Activated naive CD4-positive, alpha-beta T cell treated with anti-CD3 and anti-CD28 coated beads for 36 hours (primary cell): ENCODE measurements around the gene ZBTB7B. TPM values are rescaled to one million over a fixed set of nuclear protein-coding genes. Genes with fewer than 3 reads are reported as not detected.
A peak's percentile ranks its signal among the peaks of the same experiment; 100 is the strongest.
"Not testable (repeated sequence)": the region's sequence is repeated elsewhere in the genome, so short reads cannot be mapped to it uniquely, and the experiment has no call there.

Experiments used
- CTCF ChIA-PET: fragments of 350-600 bp; sonication (Branson Sonifier 250); formaldehyde crosslinking; loops from one replicate; lab custom pipeline; 2021; ENCODE audit warnings: antibody characterized with exemption; lab: Charles Lee
- DNase-seq: peaks from one replicate; pipeline ENCODE4 v3.0.0-alpha.2; 2020
- H3K27ac Mint-ChIP-seq: one replicate; pipeline ENCODE4 v1.8.0; 2021; ENCODE audit warnings: mild to moderate bottlenecking, mixed read lengths
- H3K27me3 Mint-ChIP-seq: one replicate; pipeline ENCODE4 v1.8.0; 2021; ENCODE audit warnings: low read depth, mixed read lengths
- H3K36me3 Mint-ChIP-seq: one replicate; pipeline ENCODE4 v1.8.0; 2021; ENCODE audit warnings: low read depth, mixed read lengths
- H3K4me1 Mint-ChIP-seq: one replicate; pipeline ENCODE4 v1.8.0; 2021; ENCODE audit warnings: low read depth, mixed read lengths
- H3K4me3 Mint-ChIP-seq: one replicate; pipeline ENCODE4 v1.8.0; 2021; ENCODE audit warnings: mild to moderate bottlenecking, moderate library complexity, mixed read lengths
- H3K9me3 Mint-ChIP-seq: one replicate; pipeline ENCODE4 v1.8.0; 2021; ENCODE audit warnings: mixed read lengths
- intact Hi-C: fragments of 100-400 bp; cut with micrococcal nuclease; formaldehyde crosslinking; loops from one replicate; pipeline ENCODE4 v1.15.1; 2023
- total RNA-seq, 2 experiments: library from RNA; stranded (reverse); gene quantifications; one replicate each; pipeline ENCODE4 v1.2.3, GENCODE V29; 2021

ZBTB7B gene
- total RNA-seq, 2 experiments from 2014 or later = 90.6 to 101 TPM

DNA sequence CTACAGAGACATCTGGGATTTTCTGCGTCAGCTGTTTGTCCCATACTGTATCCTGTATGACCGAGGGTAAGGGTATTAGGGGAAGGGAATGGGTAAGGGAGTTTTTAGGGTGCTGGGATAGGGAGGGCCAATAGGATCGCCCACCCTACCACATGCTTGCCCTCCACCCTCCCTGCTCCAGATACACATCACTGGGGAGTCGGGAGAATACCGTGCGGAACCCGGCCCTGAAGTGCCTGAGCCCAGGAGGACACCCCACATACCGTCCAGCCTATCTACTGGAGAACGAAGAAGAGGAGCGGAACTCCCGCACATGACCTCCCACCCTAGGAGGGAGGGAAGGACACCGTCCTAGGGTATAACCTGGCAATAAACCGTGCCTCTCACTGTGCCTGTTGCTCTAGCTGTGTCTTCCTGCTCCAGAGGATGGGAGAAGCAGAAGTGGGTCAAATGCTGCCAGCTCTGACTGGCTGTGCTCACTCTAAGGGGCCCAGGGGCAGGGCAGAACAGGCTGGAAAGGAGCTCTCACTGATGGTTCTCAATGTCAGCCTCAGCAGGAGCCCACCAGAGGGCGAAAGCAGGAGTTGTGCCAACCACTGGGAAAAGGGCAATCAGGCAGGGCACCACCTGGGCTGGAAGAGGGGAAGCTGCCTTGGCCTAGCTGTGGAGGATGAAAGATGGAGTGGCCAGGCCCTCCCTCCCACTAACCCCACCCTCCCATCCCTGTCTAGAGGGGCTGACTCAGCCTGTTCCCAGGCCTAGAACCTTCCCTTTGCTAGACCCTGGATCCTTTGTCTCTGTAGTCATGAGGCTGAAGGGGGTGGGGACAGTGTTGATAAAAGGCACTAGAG is 9.7 kb upstream of the ZBTB7B start:
- no peak overlapping the region for H3K27ac Mint-ChIP-seq
- intact Hi-C loops = no loop called here
- no peak for DNase-seq
- peaks cover 10% of the 10 kb centered on the region for H3K36me3 Mint-ChIP-seq
- H3K27me3 Mint-ChIP-seq = no peaks in the 10 kb centered on the region
- peaks cover 18% of the 10 kb centered on the region for H3K4me1 Mint-ChIP-seq
- no peak overlapping the region for H3K4me3 Mint-ChIP-seq
- H3K9me3 Mint-ChIP-seq = no peaks in the 10 kb centered on the region
- CTCF ChIA-PET = interaction anchor here (0.7 to 2.0 kb wide), 7 partner anchors 12 to 92 kb away, joined by 3 to 9 read pairs (median 4); partner anchors contain the start of gene ADAM15

DNA sequence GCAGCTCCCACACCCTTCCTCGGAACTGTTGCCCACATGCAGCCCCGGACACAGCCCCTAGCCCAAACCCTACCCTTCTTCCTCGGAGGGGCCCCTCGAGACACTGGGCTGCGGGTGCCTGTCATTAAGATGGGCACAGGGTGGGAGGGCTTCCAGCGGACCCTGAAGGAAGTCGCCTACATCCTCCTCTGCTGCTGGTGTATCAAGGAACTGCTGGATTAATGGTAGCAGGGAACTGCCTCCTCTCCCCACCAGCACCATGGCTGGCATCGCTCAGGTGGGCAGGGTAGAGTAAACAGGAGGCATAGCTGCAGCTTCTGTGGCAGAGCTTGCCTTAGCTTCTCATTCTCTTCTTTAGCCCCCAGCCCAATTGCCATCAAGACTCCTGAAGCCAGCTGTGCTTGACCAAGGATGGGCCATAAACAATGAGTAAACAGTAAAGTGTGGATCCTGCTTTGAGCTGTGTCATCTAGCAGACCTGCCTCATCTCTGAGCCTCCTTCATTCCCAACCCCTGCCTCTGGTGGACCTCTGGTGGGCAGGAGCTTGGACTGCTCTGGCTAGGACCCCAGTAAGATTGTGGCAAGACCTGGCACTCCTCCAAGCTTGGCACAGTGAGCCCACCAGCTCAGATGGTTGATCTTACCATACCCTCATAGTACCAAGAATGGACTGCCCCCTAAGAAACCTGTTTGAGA is 8.9 kb upstream of the ZBTB7B start, which contains the start of gene LENEP:
Gene LENEP, plus strand, starts transcription at position 15 of the 697 bp plus-strand sequence. Its CDS starts 22 bp downstream, at position 37.
- Mint-ChIP-seq H3K9me3 (no peaks in the 10 kb centered on the region), H3K36me3 (peaks cover 10% of the 10 kb centered on the region), H3K27me3 (no peaks in the 10 kb centered on the region), H3K27ac (no peak within 1 kb of the TSS), H3K4me1 (peaks cover 17% of the 10 kb centered on the region), H3K4me3 (no peak within 1 kb of the TSS)
- no peak for DNase-seq
- CTCF ChIA-PET = interaction anchor here (0.7 to 2.4 kb wide), 12 partner anchors 11 to 174 kb away, joined by 3 to 9 read pairs (median 4); partner anchors contain the start of genes ADAM15 and PBXIP1
- intact Hi-C loops = no loop called here

DNA sequence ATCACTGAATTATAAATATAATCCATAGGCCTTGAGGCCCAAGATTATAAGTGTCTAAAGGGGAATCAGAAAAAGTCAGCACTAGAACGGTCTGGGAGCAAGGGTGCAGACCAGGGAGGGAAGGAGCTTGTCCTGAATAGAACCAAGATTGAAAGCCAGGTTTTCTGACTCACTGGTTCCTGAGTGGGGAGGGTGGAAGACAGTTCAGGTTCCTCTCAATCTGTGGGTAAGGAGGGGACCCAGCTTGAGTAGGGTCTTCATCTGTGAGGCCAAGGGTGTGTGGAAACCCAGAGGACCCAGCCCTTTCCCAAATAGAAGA is 8.4 kb upstream of the ZBTB7B start:
- no peaks in the 10 kb centered on the region for H3K9me3 Mint-ChIP-seq
- intact Hi-C loops = no loop called here
- no peak overlapping the region for H3K4me3 Mint-ChIP-seq
- CTCF ChIA-PET = interaction anchor here (0.8 to 2.4 kb wide), 9 partner anchors 12 to 173 kb away, joined by 3 to 9 read pairs (median 4); partner anchors contain the start of genes ADAM15 and PBXIP1
- peaks cover 6% of the 10 kb centered on the region for H3K36me3 Mint-ChIP-seq
- no peak for DNase-seq
- no peak overlapping the region for H3K27ac Mint-ChIP-seq
- no peaks in the 10 kb centered on the region for H3K27me3 Mint-ChIP-seq
- peaks cover 20% of the 10 kb centered on the region for H3K4me1 Mint-ChIP-seq

DNA sequence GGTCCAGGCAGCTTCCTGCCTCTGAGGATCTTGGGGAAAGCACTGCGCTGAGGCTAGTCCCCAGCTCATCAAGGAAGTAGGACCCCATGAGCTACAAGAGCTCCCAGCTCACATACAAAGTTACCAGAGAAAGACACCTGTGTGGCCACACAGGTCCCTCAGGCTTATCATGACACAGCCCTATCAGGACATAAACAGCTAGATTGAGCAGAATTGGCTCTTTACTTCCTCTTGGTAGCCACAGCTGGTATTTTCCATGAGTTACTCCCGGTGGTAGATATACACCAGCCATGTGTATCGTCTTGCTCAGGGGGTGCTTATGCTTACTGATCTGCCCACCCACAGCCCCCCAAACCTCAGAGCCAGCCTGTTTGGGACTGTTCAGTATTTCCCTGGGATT is 8.0 kb upstream of the ZBTB7B start:
- Mint-ChIP-seq H3K27ac (no peak overlapping the region), H3K4me3 (no peak overlapping the region), H3K9me3 (no peaks in the 10 kb centered on the region), H3K36me3 (peaks cover 5% of the 10 kb centered on the region), H3K4me1 (peaks cover 21% of the 10 kb centered on the region), H3K27me3 (no peaks in the 10 kb centered on the region)
- no peak for DNase-seq
- CTCF ChIA-PET = interaction anchor here (0.8 to 2.4 kb wide), 6 partner anchors 23 to 173 kb away, joined by 4 to 9 read pairs (median 4); partner anchors contain the start of genes ADAM15 and PBXIP1
- intact Hi-C loops = no loop called here

DNA sequence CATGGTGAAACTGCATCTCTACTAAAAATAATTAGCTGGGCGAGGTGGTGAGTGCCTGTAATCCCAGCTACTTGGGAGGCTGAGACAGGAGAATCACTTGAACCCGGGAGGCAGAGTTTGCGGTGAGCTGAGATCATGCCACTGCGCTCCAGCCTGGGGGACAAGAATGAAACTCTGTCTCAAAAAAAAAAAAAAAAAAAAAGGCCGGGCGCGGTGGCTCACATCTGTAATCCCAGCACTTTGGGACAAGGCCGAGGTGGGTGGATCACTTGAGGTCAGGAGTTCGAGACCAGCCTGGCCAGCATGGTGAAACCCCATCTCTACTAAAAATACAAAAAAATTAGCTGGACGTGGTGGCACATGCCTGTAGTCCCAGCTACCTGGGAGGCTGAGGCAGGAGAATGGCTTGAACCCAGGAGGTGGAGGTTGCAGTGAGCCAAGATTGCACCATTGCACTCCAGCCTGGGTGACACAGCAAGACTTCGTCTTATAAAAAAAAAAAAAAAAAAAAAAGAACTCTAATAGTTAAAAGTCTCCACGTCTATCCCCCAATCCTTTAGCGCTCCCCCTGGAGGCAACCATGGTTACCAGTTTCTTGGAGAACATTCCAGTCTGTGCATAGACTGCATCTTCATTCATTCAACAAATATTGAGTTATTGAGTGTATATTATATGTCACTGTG is 7.2 kb upstream of the ZBTB7B start:
- H3K36me3 Mint-ChIP-seq, H3K9me3 Mint-ChIP-seq, H3K4me3 Mint-ChIP-seq, H3K27ac Mint-ChIP-seq, intact Hi-C loops, H3K27me3 Mint-ChIP-seq: not testable (repeated sequence)
- CTCF ChIA-PET = interaction anchor here (0.7 to 4.7 kb wide), 12 partner anchors 11 to 111 kb away, joined by 3 to 21 read pairs (median 4); partner anchors contain the start of gene FLAD1
- H3K4me1 Mint-ChIP-seq = peaks cover 24% of the 10 kb centered on the region
- peak; percentile 42 for DNase-seq

DNA sequence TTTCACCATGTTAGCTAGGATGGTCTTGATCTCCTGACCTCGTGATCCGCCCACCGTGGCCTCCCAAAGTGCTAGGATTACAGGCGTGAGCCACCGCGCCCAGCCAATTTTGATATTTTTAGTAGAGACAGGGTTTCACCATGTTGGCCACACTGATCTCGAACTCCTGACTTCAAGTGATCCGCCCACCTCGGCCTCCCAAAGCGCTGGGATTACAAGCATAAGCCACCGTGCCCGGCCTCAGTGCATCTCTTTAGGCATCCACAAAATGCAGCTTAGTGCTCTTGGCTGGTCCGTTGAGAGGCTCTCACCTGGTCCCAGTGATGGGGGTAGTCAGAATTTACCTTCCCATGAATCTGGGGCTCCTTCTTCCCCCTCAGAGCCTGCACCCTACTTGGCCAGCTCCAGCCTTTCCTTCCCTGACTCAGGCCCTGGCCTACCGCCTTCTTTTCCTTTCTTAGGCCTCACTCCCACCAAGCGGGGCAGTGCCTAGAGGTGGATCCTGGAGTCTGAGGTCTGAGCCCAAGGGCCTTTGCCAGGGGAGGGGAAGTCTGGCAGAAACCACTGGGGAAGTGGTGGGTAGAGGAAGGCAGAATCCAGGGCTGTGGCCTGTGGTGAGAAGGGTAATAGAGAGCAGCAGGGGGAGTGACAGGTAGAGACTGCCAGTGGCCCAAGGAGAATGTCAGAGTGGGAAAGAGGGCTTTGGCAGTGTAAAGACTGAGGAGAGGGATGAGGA is 5.5 kb upstream of the ZBTB7B start:
- Mint-ChIP-seq H3K36me3 (peaks cover 2% of the 10 kb centered on the region), H3K4me3 (no peak overlapping the region), H3K4me1 (peaks cover 24% of the 10 kb centered on the region), H3K27ac (peak overlapping the region; percentile 56), H3K27me3 (no peaks in the 10 kb centered on the region), H3K9me3 (no peaks in the 10 kb centered on the region)
- intact Hi-C loops = no loop called here
- no peak for DNase-seq
- CTCF ChIA-PET = interaction anchor here (1.1 to 4.7 kb wide), 10 partner anchors 9 to 59 kb away, joined by 3 to 37 read pairs (median 8); partner anchors contain the start of genes FLAD1 and PYGO2

DNA sequence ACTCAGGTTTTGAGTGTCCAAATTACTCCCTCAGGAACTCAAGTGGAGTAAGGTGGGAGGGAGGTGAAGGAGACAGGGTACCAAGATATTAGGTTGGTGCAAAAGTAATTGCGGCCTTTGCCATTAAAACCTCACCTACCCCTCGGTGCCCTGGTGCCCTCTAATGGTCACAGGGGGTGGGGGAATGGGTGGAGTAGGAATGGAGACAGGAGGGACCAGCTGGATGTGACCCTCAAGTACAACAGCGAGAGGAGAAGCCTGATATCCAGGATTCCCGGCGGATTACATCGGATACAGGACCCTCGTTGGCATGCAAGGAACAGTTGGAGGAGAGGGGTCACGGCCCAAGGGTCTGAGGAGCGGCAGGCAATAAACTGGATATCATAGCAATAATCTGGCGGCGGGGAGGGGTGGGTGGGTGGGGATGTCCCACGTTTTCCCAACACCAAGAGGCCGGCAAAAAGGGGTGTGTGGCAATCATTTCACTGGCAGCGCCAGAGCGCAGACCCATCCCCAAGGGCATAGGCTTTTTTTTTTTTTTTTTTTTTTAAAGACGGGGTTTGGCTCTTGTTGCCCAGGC is 4.3 kb upstream of the ZBTB7B start:
- Mint-ChIP-seq H3K9me3 (no peaks in the 10 kb centered on the region), H3K27me3 (no peaks in the 10 kb centered on the region), H3K36me3 (peaks cover 4% of the 10 kb centered on the region), H3K27ac (peak overlapping the region; percentile 94), H3K4me1 (peaks cover 24% of the 10 kb centered on the region), H3K4me3 (no peak overlapping the region)
- intact Hi-C loops = no loop called here
- no peak for DNase-seq
- CTCF ChIA-PET = interaction anchor here (0.6 to 4.7 kb wide), 22 partner anchors 8 to 176 kb away, joined by 3 to 37 read pairs (median 6); partner anchors contain the start of genes CKS1B, FLAD1, PBXIP1 and PYGO2

DNA sequence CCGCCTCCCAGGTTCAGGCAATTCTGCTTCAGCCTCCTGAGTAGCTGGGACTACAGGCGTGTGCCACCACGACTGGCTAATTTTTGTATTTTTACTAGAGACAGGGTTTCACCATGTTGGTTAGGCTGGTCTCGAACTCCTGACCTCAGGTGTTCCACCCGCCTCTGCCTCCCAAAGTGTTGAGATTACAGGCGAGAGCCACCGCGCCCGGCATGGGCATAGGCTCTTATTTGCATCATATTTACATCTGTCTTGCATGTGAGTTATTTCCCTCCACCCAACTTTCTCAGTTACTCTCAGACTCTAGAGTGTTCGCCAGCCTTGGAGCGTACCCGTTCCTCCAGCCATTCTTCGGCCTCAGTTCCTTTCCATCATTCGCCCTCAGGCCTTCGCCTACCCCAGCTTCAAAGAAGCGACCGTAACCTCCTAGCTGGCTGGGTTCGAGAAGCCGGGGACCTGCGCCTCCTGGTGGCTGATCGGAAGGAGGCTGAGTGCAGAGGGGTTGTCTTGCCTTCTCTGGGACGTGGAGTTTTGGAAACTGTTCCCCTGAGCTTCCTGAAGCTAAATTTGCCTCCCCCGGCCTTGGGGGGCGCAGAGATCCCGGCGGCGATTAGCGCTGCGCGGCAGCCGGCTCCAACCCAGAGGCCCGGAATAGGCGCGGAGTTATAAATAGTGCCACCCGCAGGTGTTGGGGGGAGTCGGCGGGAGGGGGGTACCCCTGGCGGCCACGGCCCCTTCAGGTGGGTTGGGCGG is 3.6 kb upstream of the ZBTB7B start:
- Mint-ChIP-seq H3K4me1 (peaks cover 26% of the 10 kb centered on the region), H3K27me3 (no peaks in the 10 kb centered on the region), H3K4me3 (peak overlapping the region; percentile 75), H3K36me3 (peaks cover 8% of the 10 kb centered on the region), H3K27ac (peak overlapping the region; percentile 94), H3K9me3 (no peaks in the 10 kb centered on the region)
- peak; percentile 85 for DNase-seq
- CTCF ChIA-PET = interaction anchor here (0.6 to 4.7 kb wide), 22 partner anchors 8 to 290 kb away, joined by 3 to 37 read pairs (median 6); partner anchors contain the start of genes CKS1B, FLAD1, PBXIP1 and PYGO2
- intact Hi-C loops = loop anchor here (1.0 kb wide), 4 partner anchors 38 to 440 kb away; partner anchors contain the start of genes ADAM15 and PYGO2

DNA sequence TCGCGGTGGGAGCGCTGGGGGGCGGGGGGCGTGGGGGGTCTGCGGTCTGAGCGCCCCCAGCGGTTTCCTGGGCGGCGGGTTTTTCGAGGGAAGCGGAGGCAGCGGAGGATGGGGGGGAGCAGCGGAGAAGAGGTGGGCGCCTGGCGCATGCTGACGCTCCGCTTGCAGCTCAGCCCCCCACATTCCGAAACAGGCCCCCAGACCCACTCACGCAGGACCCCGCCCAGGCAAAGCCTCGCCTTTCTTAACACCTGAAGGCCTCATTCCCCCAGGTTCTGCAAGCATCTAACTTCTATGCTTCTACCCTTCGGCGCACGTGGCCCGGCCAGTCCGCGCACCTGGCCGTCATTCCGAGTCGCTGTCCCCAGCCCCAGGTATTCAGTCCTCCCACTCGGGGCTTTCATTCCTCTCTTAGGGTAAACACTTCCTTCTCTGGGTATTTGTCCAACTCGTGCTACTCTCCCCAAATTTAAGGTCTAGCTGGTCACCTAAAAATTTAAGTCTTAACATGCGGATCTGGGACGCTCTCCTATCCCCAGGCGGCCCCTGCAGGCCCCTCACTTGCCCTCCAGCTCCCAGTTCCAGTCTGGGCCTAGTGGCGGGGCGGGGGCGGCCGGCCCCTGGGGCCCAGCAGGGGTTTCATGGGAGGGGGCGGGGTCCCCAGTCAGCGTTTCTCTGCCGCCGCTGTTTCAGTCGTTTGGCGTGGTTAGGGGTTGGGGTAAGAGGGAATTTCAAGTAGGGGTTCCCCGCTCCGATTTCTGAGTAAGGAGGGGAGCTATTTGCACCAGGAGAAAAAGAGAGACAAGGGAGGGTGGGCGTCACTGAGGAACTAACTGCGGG is 2.8 kb upstream of the ZBTB7B start:
- Mint-ChIP-seq H3K4me1 (peaks cover 31% of the 10 kb centered on the region), H3K9me3 (no peaks in the 10 kb centered on the region), H3K4me3 (peak overlapping the region; percentile 91), H3K36me3 (peaks cover 13% of the 10 kb centered on the region), H3K27ac (peak overlapping the region; percentile 94), H3K27me3 (no peaks in the 10 kb centered on the region)
- intact Hi-C loops = loop anchor here (1.0 to 10.0 kb wide), 11 partner anchors 16 to 1035 kb away; partner anchors contain the start of genes ADAM15, AQP10, ATP8B2 and CREB3L4
- CTCF ChIA-PET = interaction anchor here (0.7 to 4.7 kb wide), 22 partner anchors 7 to 290 kb away, joined by 3 to 37 read pairs (median 5); partner anchors contain the start of genes CKS1B, FLAD1, PBXIP1 and PYGO2
- peak; percentile 76 for DNase-seq
